Germinal center (tissue), 1 donor: ENCODE data around the gene RAC2.

ENCODE experiments used
- DNase-seq: peaks from one replicate; pipeline ENCODE4 v3.0.0; 2012; ENCODE audit warnings: mixed read lengths, low spot score

Gene RAC2

GRCh38 chr22:37187891-37188761 lies 55.9 kb downstream of the RAC2 start, which contains the start of gene C1QTNF6:
Gene C1QTNF6, minus strand, starts transcription at chr22:37188247. Its CDS starts 34 bp downstream, at chr22:37188213.
- no peak for DNase-seq

- no peak for DNase-seq
These were observed 56.5 kb downstream of the RAC2 start for GRCh38 chr22:37187552-37187890.

GRCh38 chr22:37186997-37187522 lies 57.0 kb downstream of the RAC2 start:
- DNase-seq = no peak

GRCh38 chr22:37186228-37186996 lies 57.7 kb downstream of the RAC2 start:
- peak; percentile 91 for DNase-seq

GRCh38 chr22:37185646-37186227 lies 58.3 kb downstream of the RAC2 start:
- DNase-seq = no peak

- no peak for DNase-seq
These were observed 59.1 kb downstream of the RAC2 start for GRCh38 chr22:37184816-37185541.

GRCh38 chr22:37184380-37184755 lies 59.7 kb downstream of the RAC2 start:
- DNase-seq = no peak

GRCh38 chr22:37183432-37184379 lies 60.4 kb downstream of the RAC2 start:
- DNase-seq = no peak

GRCh38 chr22:37182949-37183245 lies 61.2 kb downstream of the RAC2 start:
- DNase-seq = no peak

GRCh38 chr22:37182101-37182948 lies 61.7 kb downstream of the RAC2 start:
- no peak for DNase-seq

GRCh38 chr22:37181681-37182080 lies 62.4 kb downstream of the RAC2 start:
- DNase-seq = no peak

- DNase-seq = no peak
These were observed 63.4 kb downstream of the RAC2 start for GRCh38 chr22:37180531-37181231.

- DNase-seq = no peak
These were observed 64.2 kb downstream of the RAC2 start for GRCh38 chr22:37179622-37180420.

GRCh38 chr22:37179126-37179470 lies 65.0 kb downstream of the RAC2 start:
- no peak for DNase-seq

GRCh38 chr22:37178350-37179125 lies 65.5 kb downstream of the RAC2 start:
- no peak for DNase-seq

- DNase-seq = no peak
These were observed 66.3 kb downstream of the RAC2 start for GRCh38 chr22:37177755-37178154.

- no peak for DNase-seq
These were observed 66.8 kb downstream of the RAC2 start for GRCh38 chr22:37177221-37177620.
